Lung (tissue), 12 donors: Measurements from ENCODE around the gene PLEKHG2. TPM values are rescaled to one million over a fixed set of nuclear protein-coding genes. Genes with fewer than 3 reads are reported as not detected.

Experiments used
- ATAC-seq: fragments of 200-7000 bp; cut with Tn5 transposase; one replicate; pipeline ENCODE4 v1.9.1; 2020; ENCODE audit warnings: moderate number of reproducible peaks; ENCODE audit not compliant: insufficient read depth, low FRiP score
- DNase-seq, 3 donors: peaks; one replicate each; pipeline ENCODE4 v3.0.0-alpha.2; 2013 to 2017
- H3K27ac ChIP-seq, 2 donors: one replicate each; pipeline ENCODE4 v1.5.1; 2013; ENCODE audit warnings: mild to moderate bottlenecking in 2 of 2, moderate library complexity in 2 of 2, control low read depth in 1 of 2, inconsistent platforms in 1 of 2, low read depth in 1 of 2, low read length in 1 of 2
- H3K27me3 ChIP-seq, 3 donors: one replicate each; pipeline ENCODE4 v1.5.1; 2013; ENCODE audit warnings: low read length in 2 of 3; ENCODE audit not compliant: control insufficient read depth in 3 of 3, insufficient read depth in 3 of 3
- H3K36me3 ChIP-seq, 4 donors: one replicate each; pipeline ENCODE4 v1.5.1; 2013; ENCODE audit warnings: low read length in 4 of 4, mild to moderate bottlenecking in 1 of 4, moderate library complexity in 1 of 4; ENCODE audit not compliant: control insufficient read depth in 4 of 4, insufficient read depth in 4 of 4
- H3K4me1 ChIP-seq, 5 donors: one replicate each; pipeline ENCODE4 v1.5.1; 2013; ENCODE audit warnings: low read length in 5 of 5, mild to moderate bottlenecking in 2 of 5, moderate library complexity in 1 of 5; ENCODE audit not compliant: control insufficient read depth in 5 of 5, insufficient read depth in 5 of 5
- H3K4me3 ChIP-seq: one replicate; pipeline ENCODE4 v1.5.1; 2013; ENCODE audit warnings: mild to moderate bottlenecking, control low read depth, moderate library complexity
- H3K9ac ChIP-seq, 2 donors: one replicate each; pipeline ENCODE4 v1.5.1; 2013; ENCODE audit warnings: low read length in 2 of 2, control low read depth in 1 of 2; ENCODE audit not compliant: insufficient read depth in 1 of 2
- H3K9me3 ChIP-seq, 4 donors: one replicate each; pipeline ENCODE4 v1.5.1; 2013; ENCODE audit warnings: low read length in 3 of 4, mild to moderate bottlenecking in 1 of 4, moderate library complexity in 1 of 4; ENCODE audit not compliant: control insufficient read depth in 4 of 4, insufficient read depth in 3 of 4
- CTCF ChIP-seq: IDR thresholded peaks from 2 replicates; pipeline ENCODE4 v1.5.1; 2012; ENCODE audit warnings: mild to moderate bottlenecking; ENCODE audit errors: control extremely low read depth, extremely low read depth
- WGBS, 2 donors: extraction: QIAGEN DNeasy Blood & Tissue Kit; methylation state at CpG; one replicate each; pipeline ENCODE4 v1.1.7; 2013; 5-methylcytosine and 5-hydroxymethylcytosine counted together
- polyA plus RNA-seq, 2 donors: library from polyadenylated mRNA; stranded (reverse); fragments of 200-250 nt; gene quantifications; one replicate each; pipeline ENCODE4 v1.2.1, GENCODE V29; 2013
- total RNA-seq, 2 donors: library from RNA; depleted of rRNA in 1 of 2; stranded (reverse); fragments of >200 nt in 1 of 2; gene quantifications; one replicate each; pipeline ENCODE4 v1.2.1, GENCODE V29; 2014 to 2021
- donor health status: control.
- donor health status: control.
- donor health status: Bipolar disorder and iron deficiency.
- donor health status: healthy.
- donor health status: DM: yes; HTN: yes; CAD: no.

Gene PLEKHG2
- total and polyA plus RNA-seq, 4 donors = 15.5 to 52.7 (median 27.2) TPM

- ATAC-seq (no peak), DNase-seq (no peak)
- Histone ChIP-seq H3K36me3 (peaks cover 18 to 26% (median 20%) of the 10 kb centered on the region in 4 donors), H3K9ac (no peak overlapping the region), H3K4me1 (peaks cover 10 to 26% (median 13%) of the 10 kb centered on the region in 5 donors), H3K27ac (peak overlapping the region in 1 of 2 donors; percentile 48), H3K27me3 (no peaks in the 10 kb centered on the region), H3K9me3 (no peaks in the 10 kb centered on the region), H3K4me3 (no peak overlapping the region)
- TF ChIP-seq CTCF = no peak
- 95 to 98% methylated on average over 8 of the region's 8 CpGs for WGBS, 2 donors
Observed at GRCh38 chr19:39433480-39434079, 21.1 kb downstream of the PLEKHG2 start.

- TF ChIP-seq CTCF = no peak
- Histone ChIP-seq H3K9ac (peak overlapping the region; percentile 81 to 90), H3K27me3 (no peaks in the 10 kb centered on the region), H3K4me3 (peak overlapping the region; percentile 92), H3K27ac (peak overlapping the region in 1 of 2 donors; percentile 57), H3K36me3 (peaks cover 18 to 26% (median 20%) of the 10 kb centered on the region in 4 donors), H3K9me3 (no peaks in the 10 kb centered on the region), H3K4me1 (peaks cover 5 to 19% (median 10%) of the 10 kb centered on the region in 5 donors)
- no peak for DNase-seq
- no peak for ATAC-seq
- WGBS, 2 donors = 46 to 64% methylated on average over 10 of the region's 10 CpGs
Observed at GRCh38 chr19:39434123-39435076, 21.9 kb downstream of the PLEKHG2 start.

GRCh38 chr19:39435499-39436349 lies 23.3 kb downstream of the PLEKHG2 start, which contains the start of gene RPS16:
Gene RPS16 (minus strand): TSS chr19:39435949. CDS start chr19:39435895, 54 bp downstream.
- peaks cover 5 to 19% (median 10%) of the 10 kb centered on the region in 5 donors for H3K4me1 ChIP-seq
- peak within 1 kb of the TSS; percentile 92 for H3K4me3 ChIP-seq
- DNase-seq = peak; percentile 99
- H3K9ac ChIP-seq = peak within 1 kb of the TSS; percentile 83 to 92
- no peaks in the 10 kb centered on the region for H3K27me3 ChIP-seq
- TF ChIP-seq CTCF = no peak
- peaks cover 18 to 26% (median 20%) of the 10 kb centered on the region in 4 donors for H3K36me3 ChIP-seq
- H3K27ac ChIP-seq = peak within 1 kb of the TSS; percentile 86 to 95
- peak; percentile 97 for ATAC-seq
- no peaks in the 10 kb centered on the region for H3K9me3 ChIP-seq
- WGBS, 2 donors = 0% methylated on average over 61 of the region's 61 CpGs
